Stimulated activated CD4-positive, alpha-beta T cell treated with anti-CD3 and anti-CD28 coated beads, TNF-alpha, amount 100 ng/mL, for 48 hours (primary cell): ENCODE measurements around the gene JPH3.

ENCODE experiments used
- DNase-seq, 3 donors: peaks; one replicate each; pipeline ENCODE4 v3.0.0-alpha.2; 2020; ENCODE audit warnings: low read depth in 3 of 3

The JPH3 gene

GRCh38 chr16:87740441-87740840, 138.1 kb downstream of the JPH3 start:
- no peak for DNase-seq

- no peak for DNase-seq
These were observed 138.7 kb downstream of the JPH3 start for GRCh38 chr16:87740909-87741424.

- DNase-seq: no peak
These were observed 139.6 kb downstream of the JPH3 start for GRCh38 chr16:87741700-87742415.

- DNase-seq: no peak
These were observed 140.6 kb downstream of the JPH3 start for GRCh38 chr16:87742781-87743490.

GRCh38 chr16:87744750-87745514, 142.6 kb downstream of the JPH3 start:
- no peak for DNase-seq

- DNase-seq: no peak
These were observed 143.9 kb downstream of the JPH3 start for GRCh38 chr16:87746178-87746577.
